HG03060 (cell line): ENCODE results near the gene AQP12A.
"Not testable (repeated sequence)": the region's sequence is repeated elsewhere in the genome, so short reads cannot be mapped to it uniquely, and the experiment has no call there.

Experiments used
- ATAC-seq: cut with Tn5 transposase; IDR thresholded peaks from one replicate; pipeline ENCODE4 v1.9.1; 2021; ENCODE audit warnings: low read depth, moderate number of reproducible peaks; ENCODE audit not compliant: unreplicated experiment

The AQP12A gene

GRCh38 chr2:240691631-240692420, at the start of gene AQP12A:
AQP12A (plus strand) TSS chr2:240691866; CDS start chr2:240691914, 48 bp downstream.
- not testable (repeated sequence) for ATAC-seq

DNA sequence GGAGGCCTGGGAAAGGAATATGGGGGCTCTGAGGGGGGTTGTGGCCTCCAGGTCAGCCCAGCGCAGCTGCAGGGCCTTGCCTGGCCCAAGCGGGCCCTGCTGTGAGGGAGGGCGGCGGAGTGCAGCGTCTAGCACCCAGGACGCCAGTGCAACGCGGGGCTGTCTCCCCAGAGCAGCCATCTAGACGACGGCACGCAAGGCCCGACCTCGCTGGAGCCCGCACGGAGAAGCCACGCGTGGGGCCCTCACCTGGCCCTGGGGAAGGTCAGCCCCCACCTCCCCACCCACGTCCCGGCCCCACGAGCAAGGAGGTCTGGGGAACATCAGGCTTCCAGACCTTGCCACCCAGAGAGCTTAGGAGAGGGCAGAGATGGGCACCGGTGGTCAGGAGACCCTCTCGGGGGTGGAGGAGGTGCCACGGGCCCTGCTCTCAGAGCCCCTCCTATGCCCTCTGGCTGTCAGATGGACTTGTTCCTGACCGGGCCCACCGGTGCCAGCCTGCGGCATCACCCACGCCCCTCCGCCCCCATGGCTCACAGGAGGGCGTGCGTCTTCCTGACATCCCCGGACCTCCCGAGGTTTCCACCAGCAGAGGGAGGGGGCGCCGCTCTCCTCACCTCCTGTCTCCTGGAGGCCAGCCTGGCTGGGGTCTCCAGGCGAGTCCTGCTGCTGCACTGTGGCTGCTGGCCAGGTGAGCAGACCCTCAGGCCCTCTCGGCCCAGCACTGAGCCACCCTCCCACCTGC, 49.4 kb upstream of the AQP12A start:
- ATAC-seq, result no peak

DNA sequence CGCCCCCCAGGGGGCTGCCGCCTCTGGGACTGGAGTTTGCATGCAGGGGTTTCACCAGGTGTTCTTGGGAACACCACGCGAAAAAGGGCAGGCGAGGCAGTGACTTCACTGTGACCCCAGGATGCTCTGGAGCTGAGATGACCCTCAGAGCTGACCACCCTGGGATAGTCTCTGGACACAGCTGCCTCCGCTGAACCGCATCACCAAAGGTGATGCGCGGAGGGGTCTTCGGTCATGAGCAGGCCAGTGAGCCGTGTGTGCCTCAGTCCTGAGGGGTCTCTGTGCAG, 48.9 kb upstream of the AQP12A start:
- no peak for ATAC-seq

GRCh38 chr2:240643093-240643810, 48.4 kb upstream of the AQP12A start:
- no peak for ATAC-seq

DNA sequence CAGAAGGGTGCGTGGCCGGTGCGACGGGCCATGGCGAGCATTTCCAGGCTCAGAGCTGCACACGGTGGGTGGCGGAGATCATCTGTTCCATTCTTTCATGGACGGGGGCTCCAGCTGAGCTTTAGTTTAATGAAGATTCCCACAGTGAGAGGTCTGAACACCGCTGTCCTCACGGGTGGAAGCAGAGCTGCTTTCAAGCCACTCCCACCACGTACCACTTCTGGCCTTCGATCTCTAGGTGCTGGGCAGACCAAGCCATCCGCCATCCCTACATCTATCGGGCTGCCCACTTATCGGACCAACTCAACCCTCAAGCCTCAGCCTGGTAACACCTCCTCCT, 47.9 kb upstream of the AQP12A start:
- ATAC-seq, result no peak

GRCh38 chr2:240644171-240644651, 47.5 kb upstream of the AQP12A start:
- no peak for ATAC-seq

DNA sequence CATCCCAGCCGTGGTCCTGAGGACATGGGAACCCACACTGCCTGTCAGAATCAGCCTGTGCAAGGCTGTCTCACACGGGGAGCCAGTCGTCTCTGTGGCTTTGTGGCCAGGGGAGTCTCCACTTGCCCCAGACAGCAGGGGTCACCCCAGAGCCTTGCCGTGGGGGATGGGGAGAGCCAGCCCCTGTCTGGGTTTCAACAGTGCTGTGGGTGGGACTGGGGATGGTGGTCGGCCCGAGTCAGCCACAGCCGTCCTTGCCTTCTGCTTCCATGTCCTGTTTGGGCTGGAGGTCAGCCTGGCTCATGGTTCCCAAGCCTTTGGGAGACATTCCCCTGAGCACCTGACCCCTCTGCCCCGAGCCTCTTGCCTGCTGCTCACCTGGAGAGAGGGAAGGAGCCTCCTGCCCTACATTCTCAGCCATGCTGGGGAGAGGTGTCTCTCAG, 46.8 kb upstream of the AQP12A start:
- ATAC-seq, result no peak

DNA sequence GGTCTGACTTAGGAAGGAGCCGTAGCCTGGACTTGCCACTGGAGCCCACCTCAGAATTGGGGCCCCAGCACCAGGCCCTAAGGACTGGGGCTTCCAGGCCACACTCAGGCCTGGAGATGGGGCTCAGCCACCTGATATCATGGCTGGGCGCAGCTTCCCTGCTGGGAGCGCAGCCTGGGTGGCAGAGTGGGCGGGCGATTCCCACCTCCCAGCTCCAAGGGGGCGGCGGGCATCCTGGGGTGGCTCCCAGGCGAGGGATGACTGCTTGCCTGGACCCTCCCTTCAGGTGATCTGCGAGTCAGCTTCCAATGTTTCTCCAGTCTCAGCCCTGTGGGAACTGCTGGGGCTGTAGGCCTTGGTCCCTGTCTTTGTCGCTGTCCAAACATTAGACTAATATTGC, 46.3 kb upstream of the AQP12A start:
- ATAC-seq, result no peak

GRCh38 chr2:240645801-240646175, 45.9 kb upstream of the AQP12A start:
- no peak for ATAC-seq

DNA sequence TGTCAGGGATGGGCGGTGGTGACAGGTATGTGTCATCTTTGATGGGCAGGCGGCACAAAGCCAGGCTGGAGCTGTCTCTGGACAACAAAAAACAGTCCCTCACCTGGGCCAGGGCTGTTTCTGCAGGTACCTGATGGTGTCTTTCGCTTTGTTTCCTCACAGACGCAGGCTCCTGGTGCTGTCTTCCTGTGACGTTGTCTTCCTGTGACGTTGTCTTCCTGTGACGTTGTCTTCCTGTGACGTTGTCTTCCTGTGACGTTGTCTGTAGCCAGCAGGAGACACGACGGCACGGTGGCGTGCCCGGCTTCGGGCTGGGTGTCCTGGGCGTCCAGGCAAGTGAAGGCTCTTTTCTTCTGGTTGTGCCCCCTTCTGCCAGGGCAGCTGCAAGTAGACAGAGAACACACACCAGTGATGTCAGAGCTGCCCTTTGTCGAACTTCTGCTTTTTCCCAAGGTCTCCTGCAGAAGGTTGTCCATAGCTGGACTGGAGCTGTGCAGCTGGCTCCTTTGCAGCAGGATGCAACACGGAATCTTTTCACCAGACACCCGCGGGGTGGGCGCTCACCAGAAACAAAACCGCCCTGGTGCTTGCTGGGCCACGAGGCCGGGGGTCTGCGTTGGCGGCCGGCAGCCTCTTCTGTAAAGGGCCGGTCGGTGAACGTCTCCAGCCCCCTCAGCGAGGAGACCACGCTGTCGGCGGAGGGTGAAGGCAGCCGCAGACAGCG, 45.3 kb upstream of the AQP12A start:
- no peak for ATAC-seq

- ATAC-seq, result no peak
These were observed 44.7 kb upstream of the AQP12A start for GRCh38 chr2:240646900-240647502.

GRCh38 chr2:240647503-240648154, 44.0 kb upstream of the AQP12A start:
- no peak for ATAC-seq

DNA sequence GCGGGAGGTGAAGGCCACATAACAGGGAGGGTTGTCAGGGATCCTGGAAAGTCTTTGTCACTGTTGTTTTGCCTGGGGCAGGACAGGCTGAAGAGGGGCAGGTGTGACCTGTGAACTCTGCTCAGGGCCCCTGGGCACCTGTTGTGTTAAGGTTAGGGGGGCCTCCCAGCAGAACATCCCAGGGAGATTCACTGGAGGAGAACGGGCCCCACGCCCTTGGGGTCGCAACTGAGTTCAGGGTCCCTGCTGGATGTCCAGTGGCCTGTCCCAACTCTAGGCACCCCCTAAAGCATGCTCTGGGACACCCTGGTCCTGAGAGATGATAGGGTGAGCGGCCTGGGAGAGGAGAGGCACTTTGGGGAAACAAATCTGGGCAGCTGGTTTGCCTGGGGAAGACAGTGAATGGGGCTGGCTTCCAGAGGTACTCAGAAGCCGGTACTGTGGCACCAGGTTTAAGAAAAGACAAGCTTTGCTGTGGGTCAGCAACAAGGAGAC, 43.5 kb upstream of the AQP12A start:
- no peak for ATAC-seq

DNA sequence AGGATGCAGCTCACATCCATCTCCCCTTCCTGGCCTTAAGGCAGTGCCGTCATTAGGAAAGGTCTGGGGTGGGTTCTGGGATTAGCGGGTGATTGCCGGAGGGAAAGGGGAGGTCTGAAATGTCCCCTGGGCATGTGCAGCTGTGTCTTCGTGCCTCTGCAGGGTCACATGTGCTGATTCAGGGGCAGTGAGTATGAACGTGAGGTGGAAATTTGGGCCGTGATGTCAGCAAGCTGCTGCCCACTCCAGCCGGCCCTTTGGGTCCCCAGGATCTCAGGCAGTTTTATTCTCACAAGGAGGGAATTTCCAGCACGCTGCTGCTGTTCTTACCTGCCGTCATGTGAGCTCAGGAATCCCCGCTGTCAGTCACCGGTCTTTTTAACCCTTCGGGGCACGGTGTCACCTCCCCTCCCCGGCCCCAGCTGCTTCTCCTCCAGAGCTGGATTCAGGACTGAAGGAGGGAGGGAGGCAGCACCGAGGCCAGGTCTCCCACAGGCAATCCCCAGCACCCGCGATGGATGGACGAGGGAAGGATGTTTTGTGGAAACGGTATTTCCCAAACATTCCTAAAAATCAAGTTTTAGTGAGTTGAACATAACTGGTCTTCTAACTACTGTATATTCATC, 42.9 kb upstream of the AQP12A start:
- no peak for ATAC-seq

- no peak for ATAC-seq
These were observed 42.3 kb upstream of the AQP12A start for GRCh38 chr2:240649331-240649730.

GRCh38 chr2:240650254-240650965, 41.3 kb upstream of the AQP12A start:
- ATAC-seq, result no peak

DNA sequence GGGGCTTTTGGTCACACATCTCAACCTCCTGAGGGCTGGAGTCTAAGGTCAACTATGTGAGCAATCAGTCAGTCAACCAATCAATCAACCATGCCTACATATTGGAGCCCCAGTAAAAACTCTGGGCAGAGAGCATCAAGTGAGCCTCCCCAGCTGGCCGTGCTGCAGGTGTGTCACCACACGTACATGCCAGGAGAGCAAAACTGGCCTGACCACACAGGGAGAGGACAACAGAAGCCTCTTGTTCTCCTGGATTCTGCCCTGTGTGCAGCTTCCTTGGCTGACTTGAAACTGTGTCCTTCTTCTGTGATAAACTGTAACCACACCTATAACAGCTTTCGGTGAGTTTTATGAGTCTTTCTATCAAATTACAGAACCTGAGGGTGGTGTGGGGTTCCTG, 40.5 kb upstream of the AQP12A start:
- no peak for ATAC-seq
